Measurements from ENCODE around the gene KCNT2.

KCNT2 gene

DNA sequence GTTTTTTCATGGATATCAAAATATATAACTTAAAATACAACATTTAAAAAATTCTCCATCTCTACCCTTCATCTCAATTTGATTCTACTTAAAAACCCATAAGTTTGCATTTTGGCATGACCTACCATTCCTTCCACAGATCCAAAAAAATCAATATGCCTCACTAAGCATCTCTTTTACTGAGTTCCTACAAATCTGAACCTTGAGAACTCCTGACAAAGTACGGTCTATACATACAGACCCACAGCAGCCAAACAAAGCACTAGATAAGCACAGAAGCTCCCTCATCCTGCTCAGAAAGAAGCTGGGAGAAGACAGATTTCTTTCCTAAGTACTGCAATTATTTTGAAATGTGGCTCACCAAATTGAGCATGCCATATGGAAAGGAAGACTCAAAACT is 167.5 kb downstream of the KCNT2 start:
- Histone ChIP-seq H3K4me3 (ENCODE audit: insufficient read length, low read depth) (no peak overlapping the region), H3K4me1 (ENCODE audit: insufficient read depth, insufficient read length) (no peaks in the 10 kb centered on the region), H3K9ac (ENCODE audit: insufficient read length, low read depth) (no peak overlapping the region), H3K36me3 (ENCODE audit: insufficient read depth, insufficient read length, low read length) (no peaks in the 10 kb centered on the region), H3K27me3 (ENCODE audit: insufficient read depth, insufficient read length) (no peaks in the 10 kb centered on the region), H3K9me3 (ENCODE audit: insufficient read depth, low read length) (no peaks in the 10 kb centered on the region)
- DNase-seq (ENCODE audit: low read depth, low spot score) = no peak
- TF ChIP-seq SUZ12 (IDR thresholded peaks at IDR 0.05; ENCODE audit: extremely low read depth, insufficient read depth, insufficient read length) = no peak
- TF ChIP-seq ZNF274 (IDR thresholded peaks at IDR 0.05; ENCODE audit: low read depth, low read length) = no peak
- no peak for TF ChIP-seq YY1 (IDR thresholded peaks at IDR 0.05; ENCODE audit: insufficient read depth, insufficient read length)

DNA sequence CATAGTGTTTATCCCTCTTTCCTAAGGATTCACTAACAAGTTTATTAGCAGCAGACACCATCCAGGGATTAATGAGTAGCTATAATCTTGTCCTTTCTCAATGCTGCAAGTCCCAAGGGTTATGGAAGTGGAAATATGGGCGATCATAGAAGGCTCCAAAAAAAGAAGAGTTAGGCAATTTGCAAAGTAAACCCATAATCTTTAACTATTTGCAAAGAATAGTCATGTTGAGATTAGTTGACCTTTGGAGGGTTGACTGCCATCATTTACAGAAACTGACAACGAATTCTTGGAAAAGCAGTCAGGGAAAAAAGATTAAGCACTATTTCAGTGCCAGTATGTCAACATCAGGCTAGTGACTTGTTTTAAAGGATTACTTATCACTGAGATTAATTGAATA is 169.9 kb downstream of the KCNT2 start:
- TF ChIP-seq SUZ12 (IDR thresholded peaks at IDR 0.05; ENCODE audit: extremely low read depth, insufficient read depth, insufficient read length) (no peak), ZNF274 (IDR thresholded peaks at IDR 0.05; ENCODE audit: low read depth, low read length) (no peak), YY1 (IDR thresholded peaks at IDR 0.05; ENCODE audit: insufficient read depth, insufficient read length) (no peak)
- H3K36me3 ChIP-seq (ENCODE audit: insufficient read depth, insufficient read length, low read length) = no peaks in the 10 kb centered on the region
- no peaks in the 10 kb centered on the region for H3K9me3 ChIP-seq (ENCODE audit: insufficient read depth, low read length)
- no peak for DNase-seq (ENCODE audit: low read depth, low spot score)
- no peak overlapping the region for H3K4me3 ChIP-seq (ENCODE audit: insufficient read length, low read depth)
- no peaks in the 10 kb centered on the region for H3K4me1 ChIP-seq (ENCODE audit: insufficient read depth, insufficient read length)
- H3K27me3 ChIP-seq (ENCODE audit: insufficient read depth, insufficient read length) = no peaks in the 10 kb centered on the region
- H3K9ac ChIP-seq (ENCODE audit: insufficient read length, low read depth) = no peak overlapping the region

DNA sequence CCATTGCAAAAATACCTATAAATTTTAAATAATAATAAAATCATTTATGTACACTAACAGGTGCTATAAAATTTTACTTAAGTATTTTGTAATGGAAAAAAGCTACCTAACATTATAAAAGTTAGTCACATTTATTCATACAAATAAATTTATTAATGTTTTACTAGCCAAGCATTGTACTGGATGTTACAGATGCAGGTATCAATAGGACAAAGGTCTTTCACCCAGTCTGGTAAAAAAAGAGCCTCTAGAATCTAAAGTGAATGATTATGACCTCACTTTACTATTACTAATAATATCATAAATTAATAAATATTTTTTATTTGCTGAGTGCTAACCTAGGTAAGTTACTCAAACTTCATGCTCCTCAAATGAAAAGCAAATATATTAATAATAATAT is 170.6 kb downstream of the KCNT2 start:
- no peak overlapping the region for H3K9ac ChIP-seq (ENCODE audit: insufficient read length, low read depth)
- TF ChIP-seq ZNF274 (IDR thresholded peaks at IDR 0.05; ENCODE audit: low read depth, low read length) = no peak
- TF ChIP-seq SUZ12 (IDR thresholded peaks at IDR 0.05; ENCODE audit: extremely low read depth, insufficient read depth, insufficient read length) = no peak
- TF ChIP-seq YY1 (IDR thresholded peaks at IDR 0.05; ENCODE audit: insufficient read depth, insufficient read length) = no peak
- no peaks in the 10 kb centered on the region for H3K36me3 ChIP-seq (ENCODE audit: insufficient read depth, insufficient read length, low read length)
- no peaks in the 10 kb centered on the region for H3K27me3 ChIP-seq (ENCODE audit: insufficient read depth, insufficient read length)
- no peak for DNase-seq (ENCODE audit: low read depth, low spot score)
- H3K4me3 ChIP-seq (ENCODE audit: insufficient read length, low read depth) = no peak overlapping the region
- H3K9me3 ChIP-seq (ENCODE audit: insufficient read depth, low read length) = no peaks in the 10 kb centered on the region
- no peaks in the 10 kb centered on the region for H3K4me1 ChIP-seq (ENCODE audit: insufficient read depth, insufficient read length)

- Histone ChIP-seq H3K4me3 (ENCODE audit: insufficient read length, low read depth) (no peak overlapping the region), H3K9me3 (ENCODE audit: insufficient read depth, low read length) (no peaks in the 10 kb centered on the region), H3K4me1 (ENCODE audit: insufficient read depth, insufficient read length) (no peaks in the 10 kb centered on the region), H3K27me3 (ENCODE audit: insufficient read depth, insufficient read length) (no peaks in the 10 kb centered on the region), H3K9ac (ENCODE audit: insufficient read length, low read depth) (no peak overlapping the region), H3K36me3 (ENCODE audit: insufficient read depth, insufficient read length, low read length) (no peaks in the 10 kb centered on the region)
- DNase-seq (ENCODE audit: low read depth, low spot score) = no peak
- TF ChIP-seq ZNF274 (IDR thresholded peaks at IDR 0.05; ENCODE audit: low read depth, low read length) (no peak), YY1 (IDR thresholded peaks at IDR 0.05; ENCODE audit: insufficient read depth, insufficient read length) (no peak), SUZ12 (IDR thresholded peaks at IDR 0.05; ENCODE audit: extremely low read depth, insufficient read depth, insufficient read length) (no peak)
Measured at GRCh38 chr1:196433000-196433399, 175.2 kb downstream of the KCNT2 start.

DNA sequence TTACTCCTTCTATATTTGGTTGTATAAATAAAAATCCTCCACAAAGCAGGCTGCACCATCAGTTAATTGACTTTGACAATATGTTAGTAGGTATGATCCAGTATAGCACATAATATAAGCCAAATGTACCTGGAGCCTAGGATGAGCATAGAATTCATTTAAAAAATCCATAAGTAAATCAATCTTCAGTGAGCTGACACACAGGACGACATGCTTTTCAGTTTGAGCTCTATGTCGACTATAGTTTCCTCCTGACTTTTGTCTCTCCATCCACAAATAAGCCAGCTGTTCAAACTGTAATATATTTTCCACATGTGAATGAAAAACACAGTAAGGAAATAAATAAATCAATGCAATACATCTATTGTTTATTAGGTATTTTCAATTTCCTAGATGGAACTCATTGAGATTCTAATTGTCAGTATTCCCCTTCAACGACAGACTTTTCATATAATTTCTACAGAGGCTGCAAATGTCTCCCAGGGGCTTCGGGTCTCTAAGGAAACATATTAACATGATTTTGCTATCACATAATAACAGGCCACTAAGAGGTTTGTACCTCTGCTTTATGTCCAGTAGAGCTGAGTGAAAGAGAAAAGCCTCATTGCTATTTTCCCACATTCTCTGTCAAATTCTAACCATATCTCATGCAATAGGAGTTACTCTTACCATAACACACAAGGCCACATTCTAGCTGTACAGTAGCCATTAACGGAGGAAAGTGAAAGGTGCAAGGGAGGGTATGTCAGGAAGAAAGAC is 180.1 kb downstream of the KCNT2 start:
- no peak for DNase-seq (ENCODE audit: low read depth, low spot score)
- Histone ChIP-seq H3K4me1 (ENCODE audit: insufficient read depth, insufficient read length) (no peaks in the 10 kb centered on the region), H3K9ac (ENCODE audit: insufficient read length, low read depth) (no peak overlapping the region), H3K4me3 (ENCODE audit: insufficient read length, low read depth) (no peak overlapping the region), H3K36me3 (ENCODE audit: insufficient read depth, insufficient read length, low read length) (no peaks in the 10 kb centered on the region), H3K9me3 (ENCODE audit: insufficient read depth, low read length) (no peaks in the 10 kb centered on the region), H3K27me3 (ENCODE audit: insufficient read depth, insufficient read length) (no peaks in the 10 kb centered on the region)
- no peak for TF ChIP-seq ZNF274 (IDR thresholded peaks at IDR 0.05; ENCODE audit: low read depth, low read length)
- no peak for TF ChIP-seq YY1 (IDR thresholded peaks at IDR 0.05; ENCODE audit: insufficient read depth, insufficient read length)
- no peak for TF ChIP-seq SUZ12 (IDR thresholded peaks at IDR 0.05; ENCODE audit: extremely low read depth, insufficient read depth, insufficient read length)

DNA sequence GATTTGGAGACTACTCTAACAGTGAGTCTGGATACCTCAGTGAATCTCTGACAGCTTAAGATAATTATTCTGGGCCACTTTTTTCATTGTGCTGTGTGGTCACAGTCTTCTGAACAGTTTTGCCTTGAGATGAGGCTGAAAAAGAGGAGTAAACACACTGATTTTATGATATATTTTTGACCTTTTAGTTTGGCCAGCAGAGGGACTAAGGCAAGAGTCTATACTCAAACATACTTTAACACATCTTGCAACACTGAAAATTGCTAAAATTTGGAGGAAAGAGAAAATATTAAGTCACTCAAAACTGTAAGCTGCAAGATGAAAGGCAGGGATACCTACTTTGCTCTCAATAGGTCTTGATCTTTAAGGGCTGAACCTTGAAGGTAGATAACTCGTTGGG is 182.7 kb downstream of the KCNT2 start:
- no peaks in the 10 kb centered on the region for H3K27me3 ChIP-seq (ENCODE audit: insufficient read depth, insufficient read length)
- H3K4me1 ChIP-seq (ENCODE audit: insufficient read depth, insufficient read length) = no peaks in the 10 kb centered on the region
- H3K9me3 ChIP-seq (ENCODE audit: insufficient read depth, low read length) = no peaks in the 10 kb centered on the region
- no peak for DNase-seq (ENCODE audit: low read depth, low spot score)
- no peak overlapping the region for H3K4me3 ChIP-seq (ENCODE audit: insufficient read length, low read depth)
- H3K9ac ChIP-seq (ENCODE audit: insufficient read length, low read depth) = no peak overlapping the region
- H3K36me3 ChIP-seq (ENCODE audit: insufficient read depth, insufficient read length, low read length) = no peaks in the 10 kb centered on the region
- TF ChIP-seq ZNF274 (IDR thresholded peaks at IDR 0.05; ENCODE audit: low read depth, low read length) (no peak), SUZ12 (IDR thresholded peaks at IDR 0.05; ENCODE audit: extremely low read depth, insufficient read depth, insufficient read length) (no peak), YY1 (IDR thresholded peaks at IDR 0.05; ENCODE audit: insufficient read depth, insufficient read length) (no peak)

- Histone ChIP-seq H3K27me3 (ENCODE audit: insufficient read depth, insufficient read length) (no peaks in the 10 kb centered on the region), H3K9me3 (ENCODE audit: insufficient read depth, low read length) (no peaks in the 10 kb centered on the region), H3K9ac (ENCODE audit: insufficient read length, low read depth) (no peak overlapping the region), H3K4me1 (ENCODE audit: insufficient read depth, insufficient read length) (no peaks in the 10 kb centered on the region), H3K36me3 (ENCODE audit: insufficient read depth, insufficient read length, low read length) (no peaks in the 10 kb centered on the region), H3K4me3 (ENCODE audit: insufficient read length, low read depth) (no peak overlapping the region)
- no peak for TF ChIP-seq SUZ12 (IDR thresholded peaks at IDR 0.05; ENCODE audit: extremely low read depth, insufficient read depth, insufficient read length)
- TF ChIP-seq ZNF274 (IDR thresholded peaks at IDR 0.05; ENCODE audit: low read depth, low read length) = no peak
- no peak for TF ChIP-seq YY1 (IDR thresholded peaks at IDR 0.05; ENCODE audit: insufficient read depth, insufficient read length)
- DNase-seq (ENCODE audit: low read depth, low spot score) = no peak
Measured at GRCh38 chr1:196423612-196424011, 184.6 kb downstream of the KCNT2 start.

Measured in NT2/D1 (cell line).